GM19467 (cell line): Measurements from ENCODE around the gene MRPS10.
"Not testable (repeated sequence)": the region's sequence is repeated elsewhere in the genome, so short reads cannot be mapped to it uniquely, and the experiment has no call there.

Source experiments
- ATAC-seq: cut with Tn5 transposase; IDR thresholded peaks from one replicate; pipeline ENCODE4 v1.9.1; 2021; ENCODE audit warnings: mild to moderate bottlenecking, moderate library complexity; ENCODE audit not compliant: unreplicated experiment

The MRPS10 gene

DNA sequence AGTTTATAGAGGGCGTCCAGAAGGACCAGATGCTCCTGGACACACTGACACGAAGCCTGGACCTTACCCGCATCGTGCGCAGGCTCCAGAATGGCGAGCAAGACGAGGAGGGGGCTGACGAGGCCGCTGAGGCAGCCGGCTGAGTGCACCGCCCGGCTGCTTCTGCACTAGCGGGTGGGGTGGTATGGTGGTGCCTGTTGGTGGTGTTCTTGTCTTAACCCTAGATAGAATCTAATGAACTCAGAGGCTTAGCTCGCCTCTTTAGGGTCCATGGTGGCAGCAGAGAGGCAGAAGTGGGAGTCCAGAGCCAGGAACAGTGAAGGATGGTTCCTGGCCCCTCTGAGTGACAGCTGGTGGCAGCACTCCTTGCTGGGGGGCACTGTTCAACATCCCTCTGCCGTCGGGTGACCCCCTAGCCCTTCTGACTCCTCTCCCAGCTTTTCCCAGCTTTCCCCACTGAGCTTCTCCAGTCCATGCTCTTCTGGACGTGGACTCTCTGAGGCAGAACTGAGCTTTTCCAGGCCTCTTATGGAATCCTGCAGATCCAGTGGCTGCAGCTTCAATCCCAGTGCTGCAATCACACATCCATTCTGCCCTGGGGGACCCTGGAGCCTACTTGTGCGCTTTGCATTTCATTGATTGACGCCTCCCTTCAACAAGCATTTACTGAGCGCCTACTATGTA, 38.3 kb downstream of the MRPS10 start:
- no peak for ATAC-seq

DNA sequence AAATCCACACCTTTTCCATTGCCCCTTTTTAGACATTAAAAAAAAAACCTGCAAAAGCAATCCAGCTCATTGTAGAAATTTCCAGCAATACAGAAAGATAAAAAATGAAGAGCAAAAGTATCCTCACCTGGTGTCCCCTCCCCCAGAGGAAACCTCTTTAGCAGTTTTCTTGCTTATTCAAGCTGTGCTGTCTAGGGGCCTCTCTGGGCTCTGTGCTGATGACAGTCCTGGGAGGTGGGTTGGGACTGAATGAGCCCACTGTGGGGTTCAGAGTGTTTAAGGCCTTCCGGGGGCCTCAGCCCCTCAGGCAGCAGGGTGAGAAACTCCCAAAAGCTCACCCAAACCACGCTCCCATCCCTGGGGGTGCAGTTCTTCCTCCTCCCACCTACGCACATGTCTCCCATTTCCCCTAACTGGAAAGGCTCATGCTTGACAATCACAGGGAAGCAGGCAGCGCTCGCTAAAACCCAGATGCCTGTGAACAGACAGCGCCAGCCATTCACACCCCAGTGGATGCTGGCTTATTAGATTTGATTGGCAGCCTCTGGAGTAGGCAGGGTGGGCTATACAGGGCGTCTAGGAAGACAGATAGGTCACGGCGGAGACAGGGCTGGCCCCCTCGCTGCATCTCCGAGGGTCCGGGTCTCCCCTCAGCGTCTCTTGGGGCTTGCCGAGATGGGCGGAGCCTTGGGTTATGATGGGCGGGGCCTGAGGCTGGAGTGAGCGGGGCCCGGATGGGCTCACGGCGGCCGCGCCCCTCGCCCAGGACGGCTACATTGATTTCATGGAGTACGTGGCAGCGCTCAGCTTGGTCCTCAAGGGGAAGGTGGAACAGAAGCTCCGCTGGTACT, 39.9 kb downstream of the MRPS10 start:
- ATAC-seq, result no peak

DNA sequence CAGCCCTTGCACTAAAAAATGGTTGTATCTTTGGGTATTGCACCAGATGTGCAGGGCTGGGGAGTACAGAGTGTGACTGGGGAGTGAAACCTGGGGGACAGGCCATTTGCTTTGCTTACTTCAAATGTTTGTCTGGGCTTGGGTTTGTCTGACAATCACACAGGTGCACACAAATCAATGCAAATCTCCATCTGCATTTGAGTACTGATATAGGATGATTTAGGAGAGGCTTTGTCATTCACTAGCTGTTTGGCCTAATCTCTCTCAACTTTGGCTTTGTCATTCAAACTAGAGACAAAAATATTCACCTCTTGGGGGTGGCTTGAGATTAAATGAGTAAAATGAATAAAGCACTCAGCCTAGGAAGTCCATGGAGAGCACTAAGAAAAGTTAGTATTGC, 40.7 kb downstream of the MRPS10 start:
- ATAC-seq, result no peak

DNA sequence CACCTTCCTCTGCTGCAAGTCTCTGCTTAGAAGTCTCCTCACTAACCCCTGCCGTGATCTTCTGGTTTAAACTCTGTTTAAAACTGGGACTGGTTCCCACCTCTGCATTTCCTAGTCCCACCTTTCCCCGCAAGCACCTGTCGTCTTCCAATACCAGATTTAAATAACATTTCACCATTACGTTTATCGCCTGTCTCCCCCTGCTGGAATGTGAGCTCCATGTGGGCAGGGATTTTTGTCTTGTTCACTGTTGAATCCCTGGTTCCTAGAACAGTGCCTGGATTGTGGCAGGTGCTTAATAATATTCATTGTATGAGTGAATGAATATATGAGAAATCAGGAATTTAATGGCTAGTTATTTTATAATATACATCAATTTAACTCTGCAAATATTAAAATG, 41.8 kb downstream of the MRPS10 start:
- ATAC-seq, result no peak

DNA sequence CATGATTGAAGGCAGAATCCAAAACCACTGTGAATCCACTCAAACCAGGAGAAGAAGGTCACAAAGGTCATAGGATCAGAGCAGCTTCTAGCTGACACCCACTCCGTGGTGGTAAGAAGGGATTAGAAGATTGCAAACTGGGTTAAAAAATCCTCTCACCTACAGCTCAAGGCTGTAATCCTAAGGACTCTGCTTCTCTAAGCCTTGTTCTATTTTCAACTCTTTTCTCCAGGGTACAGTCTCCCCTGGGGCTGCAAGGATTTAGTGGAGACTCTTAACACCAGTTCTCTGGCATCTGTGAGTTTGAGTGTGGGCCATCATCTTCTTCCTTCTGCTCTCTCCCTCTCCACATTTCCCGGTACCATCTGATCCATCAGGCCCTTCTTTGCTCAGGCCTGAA, 44.6 kb downstream of the MRPS10 start, which contains the start of gene GUCA1A:
Gene GUCA1A (plus strand): TSS at position 264 of the 400 bp plus-strand sequence. CDS start 250 bp downstream, outside the sequence.
- ATAC-seq, result no peak

DNA sequence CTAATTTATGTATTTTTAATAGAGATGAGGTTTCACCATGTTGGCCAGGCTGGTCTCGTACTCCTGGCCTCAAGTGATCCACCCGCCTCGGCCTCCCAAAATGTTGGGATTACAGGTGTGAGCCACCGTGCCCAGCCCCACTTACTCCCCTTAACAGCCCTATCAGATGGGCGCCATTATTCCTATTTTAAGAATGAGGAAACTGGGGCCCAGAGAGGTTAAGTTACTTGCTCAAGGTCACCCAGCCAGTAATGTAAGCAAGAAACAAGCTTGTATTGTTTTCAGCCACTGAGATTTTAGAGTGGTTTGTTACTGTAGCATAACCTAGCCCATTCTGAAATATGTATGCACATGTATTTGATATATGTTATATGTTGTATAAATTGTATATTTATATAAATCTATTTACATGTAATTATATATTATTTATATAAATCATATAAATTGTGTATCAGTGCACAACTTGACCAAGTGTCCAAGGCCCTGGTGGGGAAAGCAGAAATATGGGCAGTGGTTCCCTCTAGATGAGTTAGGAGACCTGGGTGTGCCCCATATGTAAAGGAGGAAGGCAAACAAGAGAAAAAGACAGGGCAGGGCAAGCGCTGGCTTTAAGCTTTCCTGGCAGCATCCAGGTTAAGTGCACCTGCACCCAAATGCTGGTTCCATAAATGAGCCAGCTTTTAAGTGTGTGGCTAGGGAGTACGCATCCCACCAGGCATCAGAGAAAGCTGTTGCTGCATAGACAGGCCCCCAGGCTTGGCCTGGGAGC, 45.7 kb downstream of the MRPS10 start:
- no peak for ATAC-seq

DNA sequence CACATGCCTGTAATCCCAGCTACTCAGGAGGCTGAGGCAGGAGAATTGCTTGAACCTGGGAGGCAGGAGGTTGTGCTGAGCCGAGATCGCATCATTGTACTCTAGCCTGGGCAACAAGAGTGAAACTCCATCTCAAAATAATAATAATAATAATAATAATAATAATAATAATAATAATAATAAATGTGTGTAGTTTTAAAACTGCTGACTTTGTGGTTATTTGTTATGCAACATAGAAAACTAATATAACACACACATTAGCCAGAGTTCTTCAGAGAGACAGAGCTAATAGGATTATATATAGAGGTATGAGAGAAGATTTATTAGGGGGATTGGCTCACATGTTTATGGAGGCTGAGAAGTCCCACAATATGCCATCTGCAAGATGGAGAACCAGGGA, 47.9 kb downstream of the MRPS10 start:
- not testable (repeated sequence) for ATAC-seq

DNA sequence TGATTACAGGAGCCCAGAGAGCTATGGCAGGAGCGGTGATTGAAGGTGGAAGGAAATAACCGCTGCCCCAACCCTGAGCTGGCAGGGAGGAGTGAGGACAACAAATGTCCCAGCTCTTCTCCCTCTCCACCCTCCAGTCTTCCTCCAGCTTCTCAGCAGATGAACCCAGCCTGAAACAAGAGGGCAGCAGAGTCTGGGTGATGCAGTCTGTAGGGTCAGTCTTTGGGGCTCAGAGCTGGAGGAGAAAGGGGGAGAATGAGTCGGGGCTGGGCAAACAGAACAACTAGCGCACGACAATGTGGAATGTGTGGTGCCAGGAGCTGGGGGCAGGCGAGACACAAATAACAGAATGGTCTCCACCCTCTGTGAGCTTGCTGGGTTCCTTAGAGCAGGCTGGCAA, 49.0 kb downstream of the MRPS10 start:
- no peak for ATAC-seq

DNA sequence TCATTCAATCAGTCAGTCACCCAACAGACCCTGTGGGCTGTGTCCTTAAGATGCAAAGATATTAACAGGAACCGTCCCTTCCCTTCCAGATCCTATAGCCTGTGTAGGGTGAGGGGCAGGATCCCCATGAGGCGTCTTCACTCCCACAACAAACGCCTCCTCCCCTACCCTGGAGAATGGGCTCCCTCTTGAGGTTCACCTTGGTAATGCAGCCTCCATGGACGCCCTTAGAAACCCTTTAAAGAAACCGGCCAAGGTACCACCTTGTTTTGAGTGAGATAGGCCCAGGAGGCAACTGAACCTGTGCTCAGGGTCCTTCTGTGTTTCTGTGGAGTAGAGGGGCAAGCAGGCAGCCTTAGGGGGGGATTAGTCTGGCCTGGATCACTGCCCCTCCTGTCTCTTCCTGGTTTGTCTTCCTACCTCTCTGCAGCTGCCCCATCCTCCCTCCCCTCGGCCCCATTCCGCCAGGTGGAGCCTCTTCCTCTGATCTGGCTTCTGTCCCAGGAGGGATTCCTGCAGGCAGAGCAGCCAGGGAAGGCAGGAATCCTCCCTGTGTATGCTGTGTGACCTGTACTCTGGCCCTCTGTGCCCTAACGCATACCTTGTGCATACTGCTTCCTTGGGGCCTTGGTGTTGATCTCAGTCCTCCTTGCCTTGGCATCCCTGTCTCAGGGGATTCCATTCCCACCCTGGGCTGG, 51.1 kb downstream of the MRPS10 start:
- ATAC-seq, result no peak

DNA sequence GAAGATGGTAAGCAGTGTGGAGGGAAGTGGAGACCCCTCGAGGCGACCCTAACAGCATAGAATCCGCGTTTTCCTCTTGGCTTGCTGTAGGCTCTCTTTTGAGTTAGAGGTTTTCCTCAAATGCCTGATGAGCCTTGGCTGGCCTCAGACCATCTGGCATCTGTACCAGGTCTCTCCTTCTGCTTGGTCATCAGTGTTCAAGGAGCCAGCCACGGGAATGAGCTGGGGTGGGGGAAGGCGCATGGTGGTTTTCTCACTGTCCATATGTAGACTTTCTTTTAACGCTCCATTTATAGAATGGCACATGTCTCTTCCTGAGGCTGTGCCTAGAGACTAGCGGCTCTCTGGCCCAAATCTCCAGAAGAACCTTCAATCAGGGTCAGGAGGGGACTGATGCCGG, 52.6 kb downstream of the MRPS10 start:
- no peak for ATAC-seq

DNA sequence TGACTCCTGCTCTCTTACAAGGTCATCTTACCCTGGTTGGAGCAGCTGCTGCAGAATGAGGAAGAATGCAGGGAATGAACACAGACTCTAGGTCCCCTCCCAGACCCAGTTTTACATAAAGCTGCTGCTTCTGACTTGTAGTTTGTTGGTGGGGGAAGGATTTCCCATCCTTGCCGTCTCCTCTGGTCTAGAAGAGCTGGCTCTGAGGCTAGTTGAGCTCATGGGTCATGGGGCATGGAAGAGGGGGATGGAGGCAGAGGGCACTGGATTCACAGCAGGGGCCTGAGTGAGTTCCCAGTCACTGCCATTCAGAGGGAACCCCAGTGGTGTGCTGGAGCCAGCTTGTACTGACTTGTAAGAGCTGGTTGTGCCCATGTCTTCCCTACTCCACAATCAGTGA, 53.7 kb downstream of the MRPS10 start:
- ATAC-seq, result no peak

DNA sequence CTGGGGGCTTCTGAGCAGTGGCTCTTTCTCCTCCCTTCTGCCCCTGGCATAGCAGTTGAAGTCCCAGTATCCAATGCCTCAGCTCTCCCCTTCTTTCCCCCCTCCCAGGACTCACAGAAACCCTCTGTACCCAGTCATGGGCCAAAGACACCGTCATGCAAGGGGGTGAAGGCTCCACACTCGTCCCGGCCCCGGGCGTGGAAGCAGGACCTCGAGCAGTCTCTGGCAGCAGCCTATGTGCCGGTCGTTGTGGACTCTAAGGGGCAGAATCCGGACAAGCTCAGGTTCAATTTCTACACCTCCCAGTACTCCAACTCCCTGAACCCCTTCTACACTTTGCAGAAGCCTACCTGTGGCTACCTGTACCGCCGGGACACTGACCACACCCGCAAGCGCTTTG, 54.8 kb downstream of the MRPS10 start:
- ATAC-seq, result no peak

DNA sequence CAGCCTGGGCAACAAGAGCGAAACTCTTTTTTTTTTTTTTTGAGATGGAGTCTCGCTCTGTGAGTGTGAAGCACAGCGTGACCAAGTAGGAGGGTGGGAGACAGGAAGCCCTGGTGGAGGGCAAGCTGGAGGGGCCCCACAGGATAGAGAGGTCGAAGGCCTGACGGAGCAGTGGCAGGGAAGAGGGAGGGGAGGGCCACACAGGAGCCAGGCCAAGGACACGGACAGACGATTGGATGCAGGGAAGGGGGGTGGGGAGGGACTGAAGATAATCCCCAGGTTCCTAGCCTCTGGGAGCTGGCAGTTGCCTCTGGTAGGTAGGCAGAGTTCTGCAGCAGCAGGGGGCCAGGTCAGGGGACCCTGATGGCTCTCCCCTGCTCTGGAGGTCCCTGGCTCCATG, 55.3 kb downstream of the MRPS10 start:
- ATAC-seq, result no peak

DNA sequence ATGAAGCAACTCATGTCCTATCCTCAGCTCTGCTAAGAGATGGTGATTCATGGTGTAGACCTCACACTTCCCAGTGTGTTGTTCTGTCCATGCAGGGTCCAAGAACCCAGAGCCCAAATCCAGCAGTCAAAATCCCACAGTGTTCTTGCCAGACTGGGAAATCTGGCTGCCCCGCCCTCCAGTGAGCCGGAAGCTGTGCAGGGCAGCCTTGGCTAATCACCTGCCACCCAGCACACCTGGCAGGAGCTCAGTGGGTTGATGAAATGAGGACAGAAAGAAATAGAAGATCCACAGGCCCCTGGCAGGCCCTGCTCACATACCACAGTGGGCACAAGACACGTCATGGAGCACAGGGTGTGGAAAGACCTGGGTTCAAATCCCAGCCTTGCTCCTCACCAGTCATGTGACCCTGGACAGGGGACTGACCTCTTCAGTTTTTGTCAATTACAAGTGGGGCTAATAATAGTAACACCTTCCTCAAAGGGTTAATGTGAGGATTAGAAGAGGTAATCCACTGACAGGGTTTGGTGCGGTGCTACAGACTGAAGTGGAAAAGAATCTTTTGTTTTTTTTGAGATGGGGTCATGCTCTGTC, 58.1 kb downstream of the MRPS10 start:
- ATAC-seq, result no peak

DNA sequence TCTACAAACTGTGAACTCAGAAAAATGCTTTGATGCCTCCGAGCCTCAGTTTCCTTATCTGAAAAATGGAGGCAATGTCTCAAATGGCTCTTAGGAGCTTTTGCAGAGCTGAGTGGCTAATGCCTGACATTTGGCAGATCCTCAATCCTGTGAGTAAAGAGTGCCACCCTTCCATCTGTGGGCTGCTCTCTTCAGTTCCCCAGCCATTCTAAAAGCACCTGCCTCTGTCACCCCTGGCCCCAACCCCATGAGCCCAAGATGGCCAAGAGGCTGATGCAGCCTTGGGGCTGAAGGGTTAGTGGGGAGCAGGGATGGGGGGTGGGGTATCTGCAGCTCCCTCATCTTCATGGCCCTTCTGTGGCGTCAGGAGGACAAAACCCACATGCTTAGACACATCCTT, 59.0 kb downstream of the MRPS10 start:
- no peak for ATAC-seq

DNA sequence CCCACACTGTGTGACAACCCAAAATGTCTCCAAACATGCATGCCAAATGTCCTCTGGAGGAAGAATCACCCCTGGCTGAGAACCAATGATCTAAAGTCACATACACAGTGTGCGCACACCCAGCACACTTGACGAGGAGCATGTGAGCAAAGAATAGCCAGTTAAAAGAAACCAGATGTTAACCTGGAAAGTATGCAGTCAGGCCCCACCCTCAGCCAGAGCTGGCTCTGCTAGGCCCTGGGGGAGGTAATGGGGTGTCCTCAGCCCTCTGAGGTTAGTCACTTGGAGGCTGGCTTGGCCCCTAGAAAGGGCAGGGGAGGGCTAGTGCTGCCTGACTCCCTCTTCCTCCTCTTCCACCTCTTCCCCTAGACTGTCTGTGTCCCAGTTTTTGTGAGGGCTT, 59.6 kb downstream of the MRPS10 start:
- ATAC-seq, result no peak
